Measurements from ENCODE around the gene TMCC1.

- TF ChIP-seq CTCF (IDR thresholded peaks at IDR 0.05; ENCODE audit: low read depth, low read length, missing input control) (no peak), ZBTB33 (IDR thresholded peaks at IDR 0.05) (no peak), GABPA (IDR thresholded peaks at IDR 0.05 in 1 of 2, conservative IDR thresholded peaks at IDR 0.05 in 1 of 2) (no peak), ATF3 (IDR thresholded peaks at IDR 0.05) (no peak), HNF4G (IDR thresholded peaks at IDR 0.05) (no peak), JUND (IDR thresholded peaks at IDR 0.05) (no peak), REST (IDR thresholded peaks at IDR 0.05) (no peak), MAX (IDR thresholded peaks at IDR 0.05) (no peak), TAF1 (conservative IDR thresholded peaks at IDR 0.05) (no peak), YY1 (IDR thresholded peaks at IDR 0.05) (no peak)
Observed at GRCh38 chr3:129777806-129778205, 115.7 kb downstream of the TMCC1 start.

Measured in liver (tissue), 3 donors.